GM21447 (cell line): ENCODE results near the gene STMN3.
"Not testable (repeated sequence)": the region's sequence is repeated elsewhere in the genome, so short reads cannot be mapped to it uniquely, and the experiment has no call there.

Source experiments
- ATAC-seq: cut with Tn5 transposase; IDR thresholded peaks from one replicate; pipeline ENCODE4 v1.9.1; 2021; ENCODE audit not compliant: unreplicated experiment

Gene STMN3

GRCh38 chr20:63657937-63658748 is 4.9 kb upstream of the STMN3 start, which contains the start of gene RTEL1:
Gene RTEL1, plus strand, starts transcription at chr20:63658312. Its CDS starts 1,091 bp downstream, at chr20:63659403.
- ATAC-seq: peak; percentile 76

GRCh38 chr20:63657260-63657936 is 4.2 kb upstream of the STMN3 start:
- ATAC-seq: peak; percentile 3

- ATAC-seq: no peak
Observed at GRCh38 chr20:63656451-63656850, 3.2 kb upstream of the STMN3 start.

- ATAC-seq: no peak
Observed at GRCh38 chr20:63655249-63655648, 2.0 kb upstream of the STMN3 start.

GRCh38 chr20:63653974-63654668 is 897 bp upstream of the STMN3 start:
- no peak for ATAC-seq

- no peak for ATAC-seq
Observed at GRCh38 chr20:63652192-63652980, 838 bp downstream of the STMN3 start.

GRCh38 chr20:63651942-63652191 is 1.4 kb downstream of the STMN3 start:
- no peak for ATAC-seq

GRCh38 chr20:63650486-63650885 is 2.7 kb downstream of the STMN3 start:
- ATAC-seq: not testable (repeated sequence)

GRCh38 chr20:63648895-63649589 is 4.2 kb downstream of the STMN3 start:
- no peak for ATAC-seq

- no peak for ATAC-seq
Observed at GRCh38 chr20:63648190-63648589, 5.0 kb downstream of the STMN3 start.

- ATAC-seq: no peak
Observed at GRCh38 chr20:63645218-63645617, 8.0 kb downstream of the STMN3 start.

- ATAC-seq: no peak
Observed at GRCh38 chr20:63643946-63644345, 9.3 kb downstream of the STMN3 start.

GRCh38 chr20:63643499-63643898 is 9.7 kb downstream of the STMN3 start:
- ATAC-seq: no peak

- ATAC-seq: no peak
Observed at GRCh38 chr20:63642527-63643247, 10.5 kb downstream of the STMN3 start.

GRCh38 chr20:63641792-63642523 is 11.3 kb downstream of the STMN3 start:
- peak; percentile 50 for ATAC-seq

- no peak for ATAC-seq
Observed at GRCh38 chr20:63641146-63641791, 12.0 kb downstream of the STMN3 start.

- ATAC-seq: not testable (repeated sequence)
Observed at GRCh38 chr20:63640686-63641085, 12.5 kb downstream of the STMN3 start.

GRCh38 chr20:63640086-63640485 is 13.1 kb downstream of the STMN3 start:
- ATAC-seq: no peak
